HG03439 (cell line): Measurements from ENCODE around the gene HGFAC.
"Not testable (repeated sequence)": the region's sequence is repeated elsewhere in the genome, so short reads cannot be mapped to it uniquely, and the experiment has no call there.

Experiments used
- ATAC-seq: cut with Tn5 transposase; IDR thresholded peaks from one replicate; pipeline ENCODE4 v1.9.1; 2021; ENCODE audit warnings: mild to moderate bottlenecking, moderate library complexity; ENCODE audit not compliant: unreplicated experiment

The HGFAC gene

DNA sequence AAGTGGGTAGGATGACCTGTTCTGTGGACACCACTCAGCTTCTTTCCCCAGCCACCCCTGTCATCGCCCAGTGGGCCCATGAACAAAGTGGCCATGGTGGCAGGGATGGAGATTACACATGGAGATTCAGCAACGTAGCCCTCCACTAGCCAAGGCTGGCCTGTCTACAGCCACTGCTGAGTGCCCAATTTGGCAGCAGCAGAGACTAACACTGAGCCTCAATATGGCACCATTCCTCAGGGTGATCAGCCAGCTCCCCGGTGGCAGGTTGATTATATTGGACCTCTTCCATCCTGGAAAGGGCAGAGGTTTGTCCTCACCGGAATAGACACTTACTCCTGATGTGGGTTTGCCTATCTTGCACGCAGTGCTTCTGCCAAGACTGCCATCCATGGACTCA, 17.4 kb downstream of the HGFAC start:
- ATAC-seq = not testable (repeated sequence)

DNA sequence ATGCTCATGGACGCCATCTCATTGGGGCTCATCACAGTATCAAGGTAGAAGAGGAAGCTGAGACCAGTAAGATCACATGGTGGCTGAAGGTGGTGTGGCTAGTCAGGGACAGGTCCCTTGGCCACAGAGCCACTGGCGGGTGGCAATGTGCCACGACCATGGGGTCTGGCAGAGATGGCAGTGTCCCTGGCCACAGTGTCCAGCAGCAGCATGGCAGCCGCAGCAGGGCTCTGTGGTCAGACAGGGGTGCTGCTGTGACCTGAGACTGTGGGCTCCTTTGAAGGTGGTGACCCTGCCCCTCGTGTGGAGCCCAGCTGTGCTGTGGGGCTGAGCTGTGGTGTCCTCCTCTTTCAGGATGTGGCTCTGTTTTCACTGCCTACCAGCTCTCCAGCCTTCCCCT, 19.2 kb downstream of the HGFAC start:
- ATAC-seq = no peak

DNA sequence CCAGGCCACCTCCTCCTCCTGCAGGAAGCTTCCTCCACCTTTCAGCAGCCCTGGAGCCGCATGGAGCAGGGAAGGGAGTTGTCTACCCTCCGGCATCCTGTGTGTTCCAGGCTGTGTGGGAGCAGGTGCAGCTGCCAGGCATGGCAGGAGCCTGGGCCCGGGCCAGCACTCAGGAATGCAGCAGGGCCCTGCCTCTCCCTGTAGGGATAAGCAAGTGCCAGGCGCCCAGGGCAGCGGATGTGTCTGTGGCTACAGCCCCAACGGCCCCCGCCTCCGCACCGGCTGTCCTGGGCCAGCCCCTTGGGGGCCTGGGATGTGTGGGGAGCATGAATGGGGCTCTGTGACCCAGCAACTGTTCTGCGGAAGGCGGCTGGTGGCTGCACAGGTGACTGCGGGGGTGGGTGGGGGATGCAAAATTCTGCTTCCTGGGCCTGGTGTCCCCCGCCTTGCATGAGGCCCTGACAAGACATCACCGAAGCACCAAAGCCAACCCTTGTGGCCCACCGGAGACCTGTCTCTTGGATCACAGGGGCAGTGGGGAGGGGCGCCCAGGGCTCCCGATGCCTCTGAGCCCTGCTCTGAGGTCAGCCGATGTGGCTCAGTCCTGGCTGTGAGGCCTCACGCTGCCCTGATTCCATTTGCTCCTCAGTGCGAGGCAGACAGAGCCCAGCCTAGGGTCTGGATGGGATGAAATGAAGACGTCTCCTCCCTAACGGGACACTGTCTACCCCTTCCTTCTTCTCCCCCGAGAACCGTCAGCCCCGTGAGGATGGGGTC, 19.9 kb downstream of the HGFAC start:
- no peak for ATAC-seq

DNA sequence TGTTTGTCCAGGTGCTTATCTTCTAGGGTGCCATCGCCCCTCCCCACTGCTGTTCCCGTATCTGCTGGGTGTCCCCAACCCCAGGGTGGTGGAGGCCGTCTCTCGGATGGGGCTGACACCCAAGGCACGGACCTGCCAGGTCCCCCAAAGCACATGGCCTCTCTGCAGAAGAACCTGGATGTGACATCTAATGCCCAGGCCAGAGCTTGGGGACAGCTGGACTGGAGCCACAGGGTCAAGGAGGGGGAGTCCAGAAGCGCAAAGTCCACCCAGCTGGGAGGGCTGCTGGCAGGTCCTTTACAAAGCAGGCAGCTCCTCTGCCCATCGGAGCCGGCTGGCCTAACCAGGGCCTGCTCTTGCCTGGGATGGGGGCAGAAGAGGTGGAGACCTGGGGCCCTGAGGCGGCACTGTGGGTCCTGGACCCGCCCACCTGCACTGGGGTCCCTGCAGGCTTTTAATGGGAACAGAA, 20.6 kb downstream of the HGFAC start:
- ATAC-seq = no peak

DNA sequence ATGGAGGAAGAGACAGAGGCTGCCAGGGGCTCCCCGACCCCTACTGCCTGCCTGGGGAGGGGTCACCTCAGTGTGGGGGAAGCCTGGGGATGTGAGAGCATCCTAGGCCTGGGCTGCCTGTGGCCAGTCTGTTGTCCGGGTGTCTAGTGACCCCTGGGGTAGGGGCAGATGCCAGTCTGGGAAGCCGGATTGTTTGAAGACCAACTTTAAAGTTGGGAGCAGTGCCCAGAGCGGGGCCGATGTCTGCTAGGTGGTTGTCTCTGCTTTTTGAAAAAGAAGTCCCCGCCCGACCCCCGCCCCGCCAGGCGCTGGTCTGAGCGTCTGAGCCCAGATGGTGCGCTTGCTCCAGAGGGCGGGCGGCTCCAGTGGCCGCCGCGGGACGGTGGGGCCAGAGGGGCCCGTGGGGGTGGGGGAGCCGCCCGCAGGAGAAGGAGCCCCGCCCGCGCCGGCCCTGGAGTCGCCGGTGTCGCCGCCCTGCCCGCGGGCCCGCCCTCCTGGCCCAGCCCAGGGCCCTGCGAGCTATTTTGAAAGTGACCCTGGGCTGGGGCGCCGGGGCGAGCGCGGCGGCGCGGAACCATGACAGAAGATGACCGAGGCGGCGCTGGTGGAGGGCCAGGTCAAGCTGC, 21.1 kb downstream of the HGFAC start, which contains the start of gene DOK7:
TSS of gene DOK7 (plus strand) at position 517 of the 626 bp plus-strand sequence. CDS start at position 587, 70 bp downstream.
- no peak for ATAC-seq

DNA sequence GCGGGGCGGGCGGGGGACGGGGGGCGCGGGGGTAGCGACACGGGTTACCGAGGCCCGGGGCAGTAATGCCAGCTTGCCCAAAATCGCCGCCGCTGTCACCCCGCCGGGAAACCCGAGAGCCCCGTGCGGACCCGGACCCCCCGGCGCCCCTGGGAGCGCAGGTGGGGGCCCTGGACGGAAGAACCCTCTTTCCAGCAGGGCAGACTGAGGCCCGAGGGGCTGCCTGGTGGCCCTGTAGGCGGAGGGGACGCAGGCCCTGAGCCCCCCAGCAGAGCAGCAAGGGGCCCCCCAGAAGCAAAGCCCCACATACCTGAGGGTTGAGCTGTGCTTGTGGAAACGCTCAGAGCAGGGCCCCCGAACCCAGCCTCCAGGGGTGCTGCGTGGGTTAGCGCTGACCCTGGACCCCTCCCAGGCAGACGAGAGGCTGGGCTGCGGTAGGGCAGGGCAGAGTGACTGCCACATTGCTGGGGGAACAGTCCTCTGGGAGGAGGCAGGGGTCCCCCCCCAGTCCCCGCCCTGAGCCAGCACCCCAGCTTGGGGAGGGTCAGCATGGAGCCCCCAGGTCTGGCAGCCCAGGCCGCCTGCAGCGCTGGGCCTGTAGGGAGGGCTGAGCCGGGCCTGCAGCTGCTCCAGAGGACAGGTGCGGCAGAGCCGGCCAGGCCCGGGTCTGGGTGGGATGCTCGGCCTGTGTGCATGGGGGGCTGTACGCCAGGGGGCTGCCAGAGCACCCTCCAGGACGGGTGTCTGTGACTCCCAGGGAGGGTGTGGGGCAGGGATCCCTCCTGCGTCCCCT, 22.0 kb downstream of the HGFAC start:
- no peak for ATAC-seq

DNA sequence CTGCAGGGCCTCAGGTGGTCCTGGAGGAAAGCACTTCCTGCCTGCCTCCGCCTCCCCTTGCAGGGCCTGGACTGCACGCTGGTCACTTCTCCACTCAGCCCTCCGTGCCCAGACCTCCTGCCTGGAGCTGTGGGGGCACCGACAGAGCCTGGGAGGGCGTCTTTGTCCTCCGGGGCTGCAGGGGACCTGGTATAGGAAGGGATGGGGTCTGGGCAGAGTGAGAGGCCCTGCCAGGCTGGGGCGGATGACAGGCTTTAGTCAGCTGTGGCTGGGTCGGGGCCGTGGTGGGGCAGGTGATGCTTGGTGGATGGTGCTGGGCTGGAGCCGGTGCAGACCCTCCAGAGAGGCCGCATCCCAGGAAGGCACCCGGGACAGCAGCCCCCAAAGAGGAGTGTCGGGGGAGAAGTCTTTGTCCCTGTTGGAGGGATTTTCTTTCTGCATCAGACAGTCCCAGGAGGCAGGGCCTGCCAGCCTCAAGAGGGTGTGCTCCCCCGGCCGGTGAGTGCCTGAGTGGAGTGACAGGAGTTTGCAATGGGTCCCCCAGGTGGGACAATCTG, 22.7 kb downstream of the HGFAC start:
- ATAC-seq = no peak

DNA sequence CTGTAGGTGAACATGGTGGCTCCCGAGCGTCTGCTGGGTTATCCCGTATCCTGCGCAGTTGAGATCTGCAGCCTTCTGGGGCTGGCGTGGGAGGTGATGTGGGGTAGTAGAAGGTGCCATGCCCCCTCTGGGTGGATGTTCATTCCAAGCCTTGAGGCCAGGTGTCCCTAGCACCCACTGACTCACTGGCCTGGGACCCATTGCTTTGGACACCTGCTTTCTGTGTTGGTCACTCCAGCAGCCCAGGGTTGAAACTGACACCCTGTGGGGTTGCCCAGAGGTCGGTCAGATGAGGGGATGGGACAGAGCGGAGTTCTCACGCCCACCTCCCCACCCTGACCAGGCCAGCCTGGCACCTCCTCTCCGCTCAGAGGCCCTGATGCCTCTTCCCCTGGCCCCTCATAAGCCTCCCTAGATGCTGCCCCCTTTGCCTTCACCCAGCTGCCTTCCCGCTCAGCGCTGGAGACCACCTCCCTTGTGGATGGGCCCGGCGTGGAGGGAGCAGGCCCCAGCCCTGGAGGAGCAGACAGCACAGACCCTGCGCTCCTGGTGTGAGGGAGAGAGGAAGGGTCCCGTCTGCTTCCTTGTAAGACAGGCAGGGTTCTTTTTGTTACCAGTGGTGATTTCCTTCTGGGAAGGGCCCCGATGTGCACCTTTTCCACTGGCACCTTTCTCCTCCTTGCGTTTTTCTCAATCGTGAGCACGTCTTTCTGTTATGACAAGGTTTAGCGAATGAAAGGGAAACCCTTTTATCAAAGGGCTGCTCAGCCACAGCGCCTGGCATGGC, 23.3 kb downstream of the HGFAC start:
- ATAC-seq = no peak

DNA sequence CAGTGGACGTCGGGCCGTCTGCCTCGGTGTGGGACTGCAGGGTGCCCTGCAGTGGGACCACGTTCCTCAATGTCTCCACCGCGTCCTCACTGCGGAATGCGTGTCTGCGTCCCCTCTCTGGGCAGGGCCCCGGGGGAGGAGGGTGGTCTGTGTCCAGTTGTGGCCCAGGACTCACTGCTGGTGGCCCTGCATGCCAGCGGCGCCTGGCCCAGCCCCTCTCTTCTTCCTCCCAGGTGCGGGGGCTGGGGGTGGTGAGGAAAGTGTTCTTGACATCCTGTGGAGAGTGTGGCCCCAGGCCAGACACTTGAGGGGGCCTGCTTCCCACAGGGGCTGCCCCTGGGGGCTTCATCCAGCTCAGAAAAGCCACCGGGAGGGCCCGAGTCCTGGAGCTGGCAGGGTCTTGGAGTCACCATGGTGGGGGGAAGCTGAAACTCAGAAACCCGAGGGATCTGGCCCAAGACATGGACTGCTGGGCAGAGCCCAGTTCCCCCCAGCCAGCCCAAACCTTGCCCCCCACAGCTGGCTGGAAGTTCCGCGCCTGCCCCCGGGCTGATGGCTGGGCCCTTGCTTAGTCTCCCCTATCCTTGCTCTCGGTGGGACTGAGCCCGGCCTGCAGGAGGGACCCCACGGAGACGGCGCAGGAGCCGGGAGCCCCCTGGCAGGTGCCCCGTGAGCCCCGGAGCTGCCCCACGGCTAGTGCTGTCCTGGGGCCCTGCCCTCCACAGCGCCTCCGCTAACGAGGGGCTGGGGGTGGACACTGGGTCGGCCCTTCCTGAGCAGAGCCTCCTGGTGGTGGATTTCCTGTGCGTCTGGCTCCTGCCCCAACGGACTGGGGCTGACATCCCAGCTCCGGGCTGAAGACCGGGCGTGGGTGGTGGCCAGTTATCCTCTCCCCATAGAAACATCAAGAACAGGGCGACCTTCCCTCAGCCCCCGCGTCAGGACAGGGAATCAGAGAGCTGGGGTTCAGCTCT, 24.2 kb downstream of the HGFAC start:
- ATAC-seq = no peak

DNA sequence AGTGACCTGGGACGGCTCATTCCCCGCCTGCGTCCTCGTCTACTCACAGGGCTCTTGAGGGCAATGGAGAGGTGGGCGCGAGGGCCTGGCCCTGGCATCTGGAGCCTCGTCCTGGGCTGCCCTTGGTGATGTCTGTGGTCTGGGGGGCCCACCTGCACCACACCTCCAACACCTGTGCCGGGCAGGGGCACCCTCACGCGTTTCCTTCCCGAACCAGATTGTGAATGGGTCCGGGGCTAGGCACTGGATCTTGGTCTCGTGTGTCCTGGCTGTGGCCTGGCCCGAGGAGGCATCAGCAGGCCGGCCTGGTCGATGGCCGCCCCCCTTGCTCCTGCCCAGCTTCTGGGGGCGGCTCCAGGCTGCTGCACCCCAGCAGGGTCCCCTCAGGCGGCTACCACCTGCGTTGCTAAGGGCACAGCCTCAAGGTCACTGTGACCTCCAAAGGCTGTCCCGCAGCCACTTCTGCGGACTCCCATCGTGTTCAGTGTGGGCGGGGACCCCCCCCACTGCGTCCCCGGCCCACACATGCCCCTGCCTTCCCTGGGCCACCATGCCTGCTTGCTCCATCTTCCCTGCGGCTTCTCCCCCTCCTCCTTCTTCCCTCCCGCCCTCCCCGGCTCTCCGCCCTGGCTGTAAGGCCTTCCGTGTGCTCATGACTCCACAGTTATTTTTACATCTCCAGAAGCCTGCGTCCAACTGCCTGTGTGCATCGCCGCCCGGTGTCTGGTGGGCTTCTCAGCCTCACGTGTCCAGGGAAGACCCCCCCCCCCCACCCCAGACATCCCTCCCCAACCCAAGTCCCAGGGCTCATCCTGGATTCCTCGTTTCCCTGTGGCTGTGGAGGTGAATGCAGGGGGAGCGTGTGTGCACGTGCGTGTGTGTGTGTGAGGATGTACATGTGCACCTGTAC, 25.2 kb downstream of the HGFAC start:
- ATAC-seq = no peak

DNA sequence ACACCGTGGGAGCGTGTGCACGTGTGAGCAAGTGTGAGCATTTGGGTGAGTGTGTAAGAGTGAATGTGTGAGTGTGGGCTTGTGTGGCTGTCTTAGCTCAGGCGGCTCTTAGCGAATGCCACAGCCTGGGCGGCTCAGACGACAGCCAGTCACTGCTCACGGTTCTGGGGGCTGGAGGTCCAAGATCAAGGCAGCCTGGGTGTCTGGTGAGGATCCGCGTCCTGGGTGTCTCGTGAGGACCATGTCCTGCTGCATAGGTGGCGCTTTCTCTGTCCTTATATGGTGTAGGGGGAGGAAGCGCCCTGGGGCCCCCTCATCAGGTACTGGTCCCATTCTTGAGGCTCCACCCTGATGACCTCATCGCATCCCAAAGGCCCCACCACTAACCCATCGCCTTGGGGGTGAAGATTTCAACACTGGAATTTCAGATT, 25.8 kb downstream of the HGFAC start:
- ATAC-seq = no peak

DNA sequence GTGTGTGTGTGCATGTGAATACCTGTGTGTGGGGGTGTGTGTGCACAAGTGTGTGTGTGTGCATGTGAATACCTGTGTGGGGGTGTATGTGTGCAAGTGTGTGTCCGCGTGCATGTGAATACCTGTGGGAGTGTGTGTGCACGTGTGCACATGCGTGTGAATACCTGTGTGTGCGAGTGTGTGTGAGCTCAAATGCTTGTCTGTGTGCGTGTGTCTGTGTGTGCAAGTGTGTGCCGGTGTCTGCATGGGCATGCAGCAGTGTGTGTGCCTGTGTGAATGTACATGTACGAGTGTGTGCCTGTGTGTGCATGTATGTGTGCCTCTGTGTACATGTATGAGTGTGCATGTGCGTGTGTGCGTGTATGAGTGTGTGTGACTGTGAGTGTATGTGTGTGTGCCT, 26.4 kb downstream of the HGFAC start:
- ATAC-seq = no peak

DNA sequence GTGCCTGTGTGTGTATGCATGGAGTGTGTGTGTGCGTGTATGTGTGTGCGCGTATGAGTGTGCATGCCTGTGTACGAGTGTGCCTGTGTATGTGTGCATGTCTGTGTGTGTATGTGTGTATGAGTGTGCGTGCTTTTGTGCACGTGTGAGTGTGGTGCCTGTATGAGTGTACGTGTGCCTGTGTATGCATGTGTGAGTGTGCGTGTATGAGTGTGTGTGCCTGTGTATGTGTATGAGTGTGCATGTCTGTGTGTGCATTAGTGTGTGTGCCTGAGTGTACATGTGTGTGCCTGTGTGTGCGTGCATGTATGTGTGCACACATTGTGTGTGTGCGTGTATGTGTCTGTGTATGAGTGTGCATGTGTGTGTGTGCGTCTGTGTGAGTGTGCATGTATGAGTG, 27.0 kb downstream of the HGFAC start:
- no peak for ATAC-seq

DNA sequence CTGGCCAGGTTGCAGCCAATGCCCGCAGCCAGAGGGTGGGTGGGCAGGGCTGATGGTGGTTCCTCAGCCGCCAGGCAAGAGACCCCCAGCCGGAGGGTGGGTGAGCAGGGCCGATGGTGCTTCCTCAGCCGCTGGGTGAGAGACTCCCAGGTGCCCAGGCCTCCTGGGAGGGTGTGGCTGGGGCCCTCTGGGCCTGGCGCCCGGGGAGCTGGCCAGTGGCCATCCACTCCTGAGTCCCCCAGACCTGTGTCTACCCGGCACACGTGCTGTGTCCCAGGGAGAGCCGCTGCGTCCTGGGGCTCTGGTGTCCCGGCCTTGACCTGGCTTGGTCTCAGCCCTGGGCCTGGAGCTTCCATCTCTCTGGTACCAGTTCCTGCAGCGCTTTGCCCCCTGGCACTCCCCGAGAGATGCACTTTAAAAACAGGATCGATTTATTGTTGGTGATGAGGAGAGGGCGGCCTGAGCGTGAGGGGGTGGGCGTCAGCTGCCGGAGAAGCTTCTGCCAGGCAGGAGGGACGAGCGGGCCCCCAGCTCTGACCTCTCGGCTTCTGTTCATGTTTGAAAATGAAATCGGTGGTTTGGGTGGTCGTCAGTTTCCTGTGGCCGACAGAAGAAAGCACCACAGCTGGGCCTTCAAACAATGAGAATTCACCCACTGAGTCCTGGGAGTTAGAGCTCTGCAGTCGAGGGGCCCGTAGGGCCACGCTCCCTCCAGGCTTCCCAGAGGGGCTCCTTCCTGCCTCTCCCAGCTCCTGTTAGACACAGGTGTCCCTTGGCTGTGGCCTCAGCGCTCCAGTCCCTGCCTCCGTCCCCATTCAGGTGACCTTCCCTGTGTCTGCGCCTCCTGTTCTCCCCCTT, 27.8 kb downstream of the HGFAC start:
- no peak for ATAC-seq

DNA sequence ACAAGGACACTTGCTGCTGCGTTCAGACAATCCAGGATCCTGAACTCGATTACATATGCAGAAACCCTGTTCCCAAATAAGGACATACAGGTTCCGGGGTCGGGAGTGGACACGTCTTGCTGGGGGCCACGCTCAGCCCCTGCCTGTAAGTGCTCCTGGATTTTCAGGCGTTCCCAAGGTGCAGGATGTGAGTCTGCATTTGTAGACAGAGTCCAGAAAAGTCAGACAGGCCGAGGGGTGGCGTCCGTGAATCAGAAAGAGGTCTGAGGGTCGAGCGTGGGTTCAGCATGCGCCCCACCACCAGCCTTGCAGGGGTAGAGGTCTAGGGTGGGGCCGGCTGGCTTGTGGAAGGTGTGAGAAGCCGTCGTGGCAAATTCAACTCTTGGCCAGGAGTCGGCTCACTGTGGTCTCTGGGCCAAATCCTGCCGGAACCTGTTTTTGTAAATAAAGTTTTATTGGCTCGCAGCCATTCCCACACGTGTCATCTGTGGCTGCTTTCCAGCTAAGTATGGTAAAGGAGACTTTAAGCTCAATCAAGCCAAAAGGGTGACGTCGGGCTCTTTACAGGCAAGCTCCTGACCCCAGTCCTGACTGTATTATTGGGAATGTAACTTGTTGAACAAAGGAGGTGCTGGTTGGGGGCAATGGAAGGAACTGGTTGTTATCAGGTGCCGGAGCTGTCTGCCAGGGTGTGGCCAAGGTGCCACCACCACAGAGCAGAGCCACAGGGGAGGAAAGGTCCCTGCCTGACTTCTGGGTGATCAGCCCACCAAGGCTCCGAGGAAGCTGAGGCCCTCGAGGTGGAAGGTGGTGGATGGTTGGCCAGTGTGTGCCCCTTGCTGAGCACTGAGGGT, 28.7 kb downstream of the HGFAC start:
- no peak for ATAC-seq

DNA sequence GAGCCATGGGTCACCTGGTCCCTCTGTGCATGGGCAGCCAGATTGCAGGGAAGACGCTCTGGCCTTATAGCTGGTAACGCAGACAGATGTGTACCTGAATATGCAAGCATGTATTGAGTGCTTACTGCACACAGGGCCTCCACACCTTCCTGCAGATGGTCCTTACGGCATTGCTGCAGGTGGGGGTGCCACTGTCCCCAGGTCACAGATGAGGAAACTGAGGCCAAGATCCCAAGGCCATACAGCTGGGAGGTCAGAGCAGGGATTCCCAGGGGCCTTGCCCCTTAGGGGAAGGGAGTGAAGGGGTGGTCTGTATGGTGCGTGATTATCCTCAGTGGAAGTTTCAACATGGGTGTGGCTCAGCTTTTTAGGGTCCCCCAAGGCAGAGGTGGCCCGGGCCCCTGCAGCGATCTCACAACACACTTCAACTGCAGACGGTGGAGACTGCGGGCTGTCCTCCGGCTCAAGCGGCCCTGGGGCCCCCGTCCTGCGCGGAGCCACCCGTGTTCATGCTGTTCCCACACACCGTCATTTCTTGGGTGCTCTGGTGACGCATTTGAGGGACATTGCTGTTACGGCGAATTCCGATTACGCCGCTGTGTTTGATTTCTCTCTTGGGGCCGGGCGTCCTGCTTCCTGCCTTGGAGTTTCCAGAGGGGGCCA, 29.5 kb downstream of the HGFAC start:
- no peak for ATAC-seq
